H1 (cell line): ENCODE data around the gene KRT8. TPM values are rescaled to one million over a fixed set of nuclear protein-coding genes. Genes with fewer than 3 reads are reported as not detected.

Experiments used
- CTCF ChIA-PET: fragments of 300-600 bp; sonication (Branson Sonifier 250); formaldehyde crosslinking; loops from one replicate; lab custom pipeline; 2021; ENCODE audit not compliant: partially characterized antibody; lab: Charles Lee
- POLR2A ChIA-PET: fragments of 300-600 bp; sonication (Branson Sonifier 250); formaldehyde crosslinking; loops from one replicate; lab custom pipeline; 2021; ENCODE audit warnings: inconsistent platforms; ENCODE audit not compliant: partially characterized antibody; lab: Charles Lee
- DNase-seq, 2 experiments: peaks; one replicate each; pipeline versions ENCODE4 v3.0.0 to v3.0.0-alpha.2; 2010 to 2022; ENCODE audit warnings: low spot score in 2 of 2, low read depth in 1 of 2, mixed read lengths in 1 of 2
- FAIRE-seq: peaks from 2 replicates; lab custom pipeline; 2011; peaks lifted over from hg19 to GRCh38; lab: Jason Lieb, UNC
- H2AFZ ChIP-seq: 2 replicates; pipeline ENCODE4 v1.8.1; 2012; ENCODE audit warnings: low read length, inconsistent platforms
- H2AK5ac ChIP-seq: 2 replicates; pipeline ENCODE4 v1.6.1; 2013; ENCODE audit warnings: low read depth, low read length
- H2BK120ac ChIP-seq: replicated peaks from 2 replicates; pipeline ENCODE3; 2013; ENCODE audit warnings: low read depth, low read length, inconsistent platforms
- H2BK12ac ChIP-seq: 2 replicates; pipeline ENCODE4 v1.6.1; 2013; ENCODE audit warnings: low read depth, low read length
- H2BK15ac ChIP-seq: 2 replicates; pipeline ENCODE4 v1.6.1; 2013; ENCODE audit warnings: low read length
- H2BK20ac ChIP-seq: 2 replicates; pipeline ENCODE4 v1.6.1; 2013; ENCODE audit warnings: low read length
- H2BK5ac ChIP-seq: 2 replicates; pipeline ENCODE4 v1.6.1; 2013; ENCODE audit warnings: low read depth, low read length
- H3K14ac ChIP-seq: 2 replicates; pipeline ENCODE4 v1.6.1; 2013; ENCODE audit warnings: inconsistent platforms; ENCODE audit not compliant: insufficient read length
- H3K18ac ChIP-seq: 2 replicates; pipeline ENCODE4 v1.6.1; 2013; ENCODE audit warnings: low read length; ENCODE audit errors: extremely low read depth
- H3K23ac ChIP-seq: 2 replicates; pipeline ENCODE4 v1.6.1; 2013; ENCODE audit warnings: inconsistent platforms; ENCODE audit not compliant: insufficient read length
- H3K23me2 ChIP-seq: 2 replicates; pipeline ENCODE4 v1.6.1; 2013; ENCODE audit warnings: low read depth, low read length
- H3K27ac ChIP-seq: 2 replicates; pipeline ENCODE4 v1.6.1; 2011; ENCODE audit warnings: low read depth, low read length, inconsistent platforms
- H3K27me3 ChIP-seq, 4 experiments: replicated peaks in 1 of 4; 1 replicate in 1 of 4; 2 replicates in 3 of 4; pipeline versions ENCODE4 v1.6.1 to v1.8.1; 2011 to 2013; ENCODE audit warnings: low read length in 3 of 4, mild to moderate bottlenecking in 3 of 4, inconsistent platforms in 2 of 4, mixed read lengths in 2 of 4, moderate library complexity in 1 of 4; ENCODE audit not compliant: control insufficient read depth in 3 of 4, insufficient read depth in 3 of 4; ENCODE audit errors: extremely low read depth in 1 of 4
- H3K36me3 ChIP-seq, 4 experiments: 2 replicates each; pipeline versions ENCODE4 v1.6.1 to v1.8.1; 2011 to 2013; ENCODE audit warnings: mild to moderate bottlenecking in 4 of 4, low read length in 3 of 4, moderate library complexity in 2 of 4, control low read depth in 1 of 4, inconsistent platforms in 1 of 4; ENCODE audit not compliant: insufficient read depth in 4 of 4, control insufficient read depth in 2 of 4
- H3K4ac ChIP-seq: replicated peaks from 2 replicates; pipeline ENCODE3; 2013; ENCODE audit warnings: low read length, low read depth, mixed read lengths, inconsistent platforms; ENCODE audit not compliant: insufficient read length
- H3K4me1 ChIP-seq, 4 experiments: replicated peaks in 1 of 4; 1 replicate in 1 of 4; 2 replicates in 3 of 4; pipeline versions ENCODE4 v1.6.1 to v1.8.1; 2011 to 2013; ENCODE audit warnings: low read length in 3 of 4, inconsistent platforms in 2 of 4, mixed read lengths in 1 of 4; ENCODE audit not compliant: insufficient read depth in 4 of 4, control insufficient read depth in 3 of 4
- H3K4me2 ChIP-seq, 2 experiments: 2 replicates each; pipeline versions ENCODE4 v1.6.1 to v1.8.1; 2011 to 2013; ENCODE audit warnings: low read depth in 2 of 2, low read length in 2 of 2, control low read depth in 1 of 2, inconsistent platforms in 1 of 2, mild to moderate bottlenecking in 1 of 2; ENCODE audit not compliant: insufficient read depth in 1 of 2
- H3K4me3 ChIP-seq, 4 experiments: fragments of 200-600, 300-600 bp in 1 of 4; sonication (generic), shearing (Covaris generic), sonication (Bioruptor Twin) in 1 of 4; 2 replicates each; pipeline versions ENCODE4 v1.5.1 to v1.8.1; 2011 to 2016; ENCODE audit warnings: low read length in 4 of 4, low read depth in 3 of 4, control low read depth in 2 of 4, inconsistent platforms in 2 of 4, mild to moderate bottlenecking in 2 of 4, mixed read lengths in 1 of 4, moderate library complexity in 1 of 4; ENCODE audit not compliant: insufficient read depth in 2 of 4; ENCODE audit errors: extremely low read depth in 1 of 4
- H3K56ac ChIP-seq: replicated peaks from 2 replicates; pipeline ENCODE3; 2013; ENCODE audit warnings: low read depth, mild to moderate bottlenecking, mixed read lengths, low read length, inconsistent platforms; ENCODE audit not compliant: insufficient read length
- H3K79me1 ChIP-seq: 2 replicates; pipeline ENCODE4 v1.6.1; 2013; ENCODE audit warnings: low read depth, low read length, control low read depth
- H3K79me2 ChIP-seq, 2 experiments: 2 replicates each; pipeline versions ENCODE4 v1.6.1 to v1.8.1; 2012 to 2013; ENCODE audit warnings: low read length in 2 of 2, mild to moderate bottlenecking in 2 of 2, inconsistent platforms in 1 of 2; ENCODE audit not compliant: insufficient read depth in 2 of 2, control insufficient read depth in 1 of 2
- H3K9ac ChIP-seq, 4 experiments: replicated peaks in 1 of 4; 1 replicate in 1 of 4; 2 replicates in 3 of 4; pipeline versions ENCODE4 v1.6.1 to v1.8.1; 2011 to 2013; ENCODE audit warnings: low read depth in 3 of 4, low read length in 3 of 4, control low read depth in 2 of 4, mild to moderate bottlenecking in 2 of 4, moderate library complexity in 2 of 4, inconsistent platforms in 1 of 4; ENCODE audit errors: extremely low read depth in 1 of 4
- H3K9me3 ChIP-seq, 2 experiments: 2 replicates each; pipeline versions ENCODE4 v1.6.1 to v1.8.1; 2012 to 2013; ENCODE audit warnings: mild to moderate bottlenecking in 2 of 2, moderate library complexity in 2 of 2, control low read depth in 1 of 2, inconsistent platforms in 1 of 2, low read depth in 1 of 2, low read length in 1 of 2, mixed read lengths in 1 of 2; ENCODE audit not compliant: insufficient read depth in 2 of 2
- H4K20me1 ChIP-seq, 2 experiments: replicated peaks in 1 of 2; 2 replicates each; pipeline versions ENCODE3 to v1.8.1; 2011 to 2013; ENCODE audit warnings: inconsistent platforms in 2 of 2, low read length in 2 of 2, mild to moderate bottlenecking in 1 of 2; ENCODE audit not compliant: insufficient read depth in 2 of 2, control insufficient read depth in 1 of 2
- H4K5ac ChIP-seq: 2 replicates; pipeline ENCODE4 v1.6.1; 2013; ENCODE audit warnings: low read length, low read depth, mixed read lengths, inconsistent platforms; ENCODE audit not compliant: insufficient read length
- H4K8ac ChIP-seq: 2 replicates; pipeline ENCODE4 v1.8.0; 2013; ENCODE audit warnings: mild to moderate bottlenecking, moderate library complexity, low read length, inconsistent platforms; ENCODE audit not compliant: insufficient read depth; ENCODE audit errors: extremely low read depth
- H4K91ac ChIP-seq: replicated peaks from 2 replicates; pipeline ENCODE3; 2013; ENCODE audit warnings: low read length, mixed read lengths, inconsistent platforms; ENCODE audit not compliant: insufficient read length
- ASH2L ChIP-seq: fragments of 200-600, 300-600 bp; sonication (generic); IDR thresholded peaks from one replicate; pipeline ENCODE4 v1.7.1; 2017; ENCODE audit warnings: low read length
- BCL11A ChIP-seq, 2 experiments: IDR thresholded peaks; one replicate each; pipeline ENCODE4 v1.6.1; 2011; ENCODE audit warnings: low read depth in 2 of 2, low read length in 2 of 2, mild to moderate bottlenecking in 2 of 2
- BRCA1 ChIP-seq: IDR thresholded peaks from 2 replicates; pipeline ENCODE4 v1.6.1; 2012; ENCODE audit warnings: low read depth, low read length, improper control_type of control experiment
- CEBPB ChIP-seq: IDR thresholded peaks from 2 replicates; pipeline ENCODE4 v1.6.1; 2012; ENCODE audit warnings: low read depth, low read length
- CHD1 ChIP-seq: IDR thresholded peaks from 2 replicates; pipeline ENCODE4 v1.6.1; 2012; ENCODE audit warnings: low read depth, low read length, improper control_type of control experiment
- CHD2 ChIP-seq: IDR thresholded peaks from 2 replicates; pipeline ENCODE4 v1.6.1; 2012; ENCODE audit warnings: low read length, improper control_type of control experiment
- EGR1 ChIP-seq: IDR thresholded peaks from 2 replicates; pipeline ENCODE4 v1.6.1; 2011; ENCODE audit warnings: low read depth, low read length, borderline replicate concordance
- GABPA ChIP-seq: IDR thresholded peaks from 2 replicates; pipeline ENCODE4 v1.6.1; 2011; ENCODE audit warnings: mild to moderate bottlenecking, low read length, moderate library complexity, borderline replicate concordance; ENCODE audit not compliant: insufficient read depth
- KDM5A ChIP-seq: fragments of 200-600 bp; IDR thresholded peaks from 2 replicates; pipeline ENCODE4 v1.7.1; 2012; ENCODE audit warnings: mild to moderate bottlenecking, low read length, inconsistent platforms, mixed read lengths
- POU5F1 ChIP-seq: IDR thresholded peaks from 2 replicates; pipeline ENCODE4 v1.6.1; 2011; ENCODE audit warnings: low read depth, mild to moderate bottlenecking, low read length, moderate library complexity
- RNF2 ChIP-seq: fragments of 200-900, 300-1000 bp; sonication (generic); IDR thresholded peaks from 2 replicates; pipeline ENCODE4 v1.7.1; 2016; ENCODE audit warnings: borderline replicate concordance, low read depth, mild to moderate bottlenecking, antibody characterized with exemption, low read length; ENCODE audit not compliant: poor library complexity, severe bottlenecking; ENCODE audit errors: missing control alignments
- SAP30 ChIP-seq: fragments of 300-600 bp; sonication (generic); IDR thresholded peaks from 2 replicates; pipeline ENCODE4 v1.7.1; 2012; ENCODE audit warnings: low read length, moderate library complexity, mild to moderate bottlenecking, inconsistent platforms; ENCODE audit not compliant: insufficient read depth, insufficient replicate concordance
- SP4 ChIP-seq: IDR thresholded peaks from 2 replicates; pipeline ENCODE4 v1.6.1; 2012; ENCODE audit warnings: low read length, inconsistent platforms
- TBP ChIP-seq: IDR thresholded peaks from 2 replicates; pipeline ENCODE4 v1.6.1; 2011; ENCODE audit warnings: low read depth, low read length, improper control_type of control experiment
- WGBS, 2 experiments: shearing (Covaris generic) in 1 of 2; methylation state at CpG; one replicate each; pipeline versions ENCODE4 v1.1.6 to v1.1.7; 2013 to 2015; ENCODE audit warnings: low lambda C conversion rate in 2 of 2, mixed read lengths in 2 of 2, inconsistent platforms in 1 of 2, low coverage in 1 of 2, missing lambda C conversion rate in 1 of 2; ENCODE audit not compliant: insufficient replicate concordance in 2 of 2, insufficient coverage in 1 of 2, insufficient read length in 1 of 2; ENCODE audit errors: extremely low coverage in 1 of 2, missing lambda C conversion rate in 1 of 2; 5-methylcytosine and 5-hydroxymethylcytosine counted together
- polyA plus RNA-seq, 7 experiments: library from polyadenylated mRNA; depleted of rRNA in 3 of 7; stranded (reverse) in 5 of 7; unstranded in 2 of 7; fragments of >200 nt in 5 of 7; fragments of 200-250 nt in 2 of 7; gene quantifications; 1 replicate in 5 of 7; 2 replicates in 1 of 7; 4 replicates in 1 of 7; pipeline versions ENCODE4 v1.2.1 to v1.2.3, GENCODE V29; 2011 to 2013; ENCODE audit warnings: missing spikeins in 2 of 7, mixed read lengths in 2 of 7
- total RNA-seq: library from RNA; stranded (reverse); fragmentation: NEBNext Ultra II Directional; extraction: Animal tissue kit (Norgen Biotek cat#: 25700); gene quantifications from 2 replicates; pipeline ENCODE4 v1.2.1, GENCODE V29; 2021

Gene KRT8
- total and polyA plus RNA-seq, 2 of the 8 experiments (the other 6 are each of a cell fraction or from before 2014, with no cell fraction given): 280 to 290 TPM

GRCh38 chr12:52849511-52849910 is 55.4 kb downstream of the KRT8 start:
- Histone ChIP-seq H3K9me3 (no peaks in the 10 kb centered on the region), H3K4ac (no peak overlapping the region), H3K27me3 (no peaks in the 10 kb centered on the region; a peak in 1 of 7 replicates), H3K56ac (no peak overlapping the region), H3K4me1 (no peaks in the 10 kb centered on the region), H4K20me1 (no peaks in the 10 kb centered on the region), H2AK5ac (no peak overlapping the region), H3K79me1 (no peaks in the 10 kb centered on the region), H3K4me2 (no peak overlapping the region), H3K23ac (no peak overlapping the region), H3K4me3 (no peak overlapping the region), H2BK12ac (no peak overlapping the region), H2BK120ac (no peak overlapping the region), H4K5ac (no peak overlapping the region), H2AFZ (no peak overlapping the region), H3K36me3 (no peaks in the 10 kb centered on the region), H4K91ac (no peak overlapping the region)
- ChIA-PET POLR2A (no interaction called here), CTCF (interaction anchor here (0.9 kb wide), 1 partner anchor 477 kb away, joined by 4 read pairs; no protein-coding TSS in a partner anchor)
- 86% methylated on average over 6 of the region's 6 CpGs; no CpG with 5 or more reads in 1 of the 2 experiments for WGBS, 2 experiments
- FAIRE-seq: no peak
- no peak for DNase-seq
- no peak for TF ChIP-seq CHD1
- TF ChIP-seq ASH2L: no peak
- TF ChIP-seq SAP30: no peak
- no peak for TF ChIP-seq SP4
- TF ChIP-seq CHD2: no peak
- TF ChIP-seq BCL11A (IDR thresholded peaks at IDR 0.05; ENCODE audit: low read depth in 2 of 2, low read length in 2 of 2): no peak
- TF ChIP-seq RNF2: no peak
- no peak for TF ChIP-seq POU5F1
- no peak for TF ChIP-seq CEBPB
- TF ChIP-seq GABPA: no peak
- TF ChIP-seq BRCA1: no peak
- TF ChIP-seq TBP: no peak
- no peak for TF ChIP-seq KDM5A
- TF ChIP-seq EGR1: no peak
- TF ChIP-seq, all 59 proteins: peak for 0
- no peaks in the 10 kb centered on the region for H3K23me2 ChIP-seq
- H3K27ac ChIP-seq: no peak overlapping the region
- no peak overlapping the region for H3K18ac ChIP-seq
- no peak overlapping the region for H2BK5ac ChIP-seq
- H3K79me2 ChIP-seq: no peaks in the 10 kb centered on the region
- no peak overlapping the region for H4K8ac ChIP-seq
- H2BK15ac ChIP-seq: no peak overlapping the region
- no peak overlapping the region for H3K14ac ChIP-seq
- no peak overlapping the region for H3K9ac ChIP-seq
- H2BK20ac ChIP-seq: no peak overlapping the region
